ENCODE results near the gene STARD10. TPM values are rescaled to one million over a fixed set of nuclear protein-coding genes. Genes with fewer than 3 reads are reported as not detected.

The STARD10 gene
- total RNA-seq, 1 donor from 2014 or later, result 28.2 TPM

DNA sequence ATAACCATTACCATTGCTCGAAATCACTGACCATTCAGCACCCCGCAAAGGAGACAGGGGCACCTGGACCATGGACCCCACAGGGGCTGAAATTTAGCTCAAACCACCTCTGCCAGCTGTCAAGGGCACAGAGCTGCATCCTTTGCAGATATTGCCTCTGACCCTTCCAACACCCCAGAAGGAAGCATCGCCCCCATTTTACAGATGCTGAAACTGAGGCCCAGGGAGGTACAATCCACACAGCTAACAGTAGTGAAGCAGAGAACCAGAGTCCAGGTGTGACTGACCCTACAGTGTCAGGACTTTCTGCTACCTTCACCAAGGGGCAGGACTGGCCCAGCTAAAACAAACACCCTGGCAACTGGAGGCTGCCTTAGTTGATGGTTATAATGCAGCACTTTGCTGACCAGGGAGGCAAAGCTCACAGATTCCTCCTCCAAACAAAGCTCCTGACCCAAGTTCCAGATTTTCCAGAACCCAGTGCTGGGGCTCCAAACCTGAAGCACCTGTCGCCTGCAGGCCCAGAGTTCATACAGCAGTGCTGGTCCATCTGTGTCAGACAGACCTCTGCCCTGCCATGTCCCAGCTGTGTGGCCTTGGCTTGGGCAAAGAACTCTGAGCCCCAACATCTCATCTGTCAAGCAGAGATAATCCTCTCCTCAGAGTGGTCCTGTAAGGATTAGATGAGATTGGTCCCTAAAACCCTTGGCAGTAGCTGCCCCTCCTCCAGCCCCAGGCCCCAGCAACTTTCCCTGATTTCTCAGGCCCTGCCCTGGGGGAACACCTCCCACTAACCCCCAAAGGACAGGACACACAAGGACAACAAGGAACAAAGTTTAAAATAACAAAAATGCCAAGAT, 26.4 kb downstream of the STARD10 start:
- Histone ChIP-seq H3K27me3 (ENCODE audit: control insufficient read depth in 3 of 3, insufficient read depth in 3 of 3, low read length in 3 of 3) (no peaks in the 10 kb centered on the region), H3K36me3 (ENCODE audit: control insufficient read depth in 3 of 3, insufficient read depth in 3 of 3, low read length in 3 of 3) (no peaks in the 10 kb centered on the region), H3K9ac (ENCODE audit: low read depth in 1 of 3, low read length in 3 of 3) (no peak overlapping the region), H3K4me1 (ENCODE audit: control insufficient read depth in 3 of 3, insufficient read depth in 3 of 3, low read length in 3 of 3) (peaks cover 0 to 16% (median 10%) of the 10 kb centered on the region in 3 donors), H3K9me3 (ENCODE audit: control insufficient read depth in 3 of 3, low read length in 3 of 3) (no peaks in the 10 kb centered on the region), H3K27ac (ENCODE audit: low read depth, low read length) (no peak overlapping the region), H3K4me3 (ENCODE audit: low read length in 3 of 3) (no peak overlapping the region)

DNA sequence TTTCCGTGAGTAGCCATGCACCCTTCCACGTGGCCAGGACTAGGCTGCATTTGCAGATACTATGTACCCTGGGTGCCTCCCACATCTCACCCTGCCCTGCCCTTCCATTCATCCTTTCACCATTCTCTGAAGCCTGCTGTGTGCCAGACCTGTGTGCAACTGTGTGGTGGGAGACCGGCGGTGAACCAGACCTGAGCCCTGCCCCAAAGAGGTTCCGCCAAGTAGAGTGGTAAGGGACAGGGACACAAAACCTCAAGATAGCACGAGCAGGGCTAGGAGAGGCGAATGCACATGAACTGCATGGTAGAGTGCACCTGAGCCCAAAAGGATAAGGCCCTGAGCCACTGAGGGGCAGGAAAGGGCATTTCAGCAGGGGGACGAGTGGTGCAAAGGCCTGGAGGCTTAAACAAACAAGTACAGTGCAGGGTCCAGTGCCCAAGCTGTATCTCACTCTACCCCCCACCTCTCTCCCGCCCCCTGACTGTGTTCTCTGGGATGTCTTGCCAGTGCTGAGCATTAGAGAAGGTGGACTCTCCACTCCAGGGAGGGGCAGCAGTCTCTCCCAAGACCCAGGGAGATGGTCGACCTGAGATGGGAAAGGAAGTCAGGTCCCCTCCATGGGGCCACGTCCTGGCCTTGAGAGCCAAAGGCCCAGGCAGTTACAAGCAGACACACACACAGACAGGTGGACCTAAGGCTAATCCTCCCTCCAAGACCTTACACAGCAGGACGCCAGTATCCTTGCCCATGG, 27.5 kb downstream of the STARD10 start:
- H3K27ac ChIP-seq (ENCODE audit: low read depth, low read length), result no peak overlapping the region

DNA sequence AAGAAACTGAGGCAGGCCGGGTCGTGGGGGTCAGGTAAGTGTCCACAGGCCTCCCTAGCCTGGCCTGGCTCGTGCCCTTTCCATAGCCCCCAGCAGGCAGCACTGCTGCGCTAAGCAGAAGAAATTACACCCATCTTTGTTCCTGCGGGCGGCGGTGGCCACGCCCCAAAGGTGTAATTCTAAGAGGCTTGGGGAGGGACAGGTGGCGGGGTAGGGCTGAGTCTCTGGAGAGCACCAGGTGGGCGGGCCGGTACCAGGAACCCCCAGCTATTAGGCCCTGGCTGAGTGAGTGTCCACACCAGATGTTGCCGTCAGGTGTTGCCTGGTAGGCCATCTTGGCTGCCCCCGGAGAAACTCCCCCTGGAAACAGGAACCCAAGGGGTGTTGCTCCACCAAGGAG, 29.3 kb downstream of the STARD10 start:
- Histone ChIP-seq H3K9me3 (ENCODE audit: control insufficient read depth in 3 of 3, low read length in 3 of 3) (no peaks in the 10 kb centered on the region), H3K9ac (ENCODE audit: low read depth in 1 of 3, low read length in 3 of 3) (no peak overlapping the region), H3K36me3 (ENCODE audit: control insufficient read depth in 3 of 3, insufficient read depth in 3 of 3, low read length in 3 of 3) (no peaks in the 10 kb centered on the region), H3K27me3 (ENCODE audit: control insufficient read depth in 3 of 3, insufficient read depth in 3 of 3, low read length in 3 of 3) (no peaks in the 10 kb centered on the region), H3K27ac (ENCODE audit: low read depth, low read length) (no peak overlapping the region), H3K4me1 (ENCODE audit: control insufficient read depth in 3 of 3, insufficient read depth in 3 of 3, low read length in 3 of 3) (peaks cover 4 to 12% (median 10%) of the 10 kb centered on the region in 3 donors), H3K4me3 (ENCODE audit: low read length in 3 of 3) (no peak overlapping the region)

More for the DNA sequence above, 27.5 kb downstream of the STARD10 start:
- no peak overlapping the region for H3K9ac ChIP-seq (ENCODE audit: low read depth in 1 of 3, low read length in 3 of 3)
- peaks cover 0 to 7% (median 5%) of the 10 kb centered on the region in 3 donors for H3K4me1 ChIP-seq (ENCODE audit: control insufficient read depth in 3 of 3, insufficient read depth in 3 of 3, low read length in 3 of 3)
- H3K27me3 ChIP-seq (ENCODE audit: control insufficient read depth in 3 of 3, insufficient read depth in 3 of 3, low read length in 3 of 3), result no peaks in the 10 kb centered on the region
- H3K9me3 ChIP-seq (ENCODE audit: control insufficient read depth in 3 of 3, low read length in 3 of 3), result no peaks in the 10 kb centered on the region
- no peaks in the 10 kb centered on the region for H3K36me3 ChIP-seq (ENCODE audit: control insufficient read depth in 3 of 3, insufficient read depth in 3 of 3, low read length in 3 of 3)
- no peak overlapping the region for H3K4me3 ChIP-seq (ENCODE audit: low read length in 3 of 3)

DNA sequence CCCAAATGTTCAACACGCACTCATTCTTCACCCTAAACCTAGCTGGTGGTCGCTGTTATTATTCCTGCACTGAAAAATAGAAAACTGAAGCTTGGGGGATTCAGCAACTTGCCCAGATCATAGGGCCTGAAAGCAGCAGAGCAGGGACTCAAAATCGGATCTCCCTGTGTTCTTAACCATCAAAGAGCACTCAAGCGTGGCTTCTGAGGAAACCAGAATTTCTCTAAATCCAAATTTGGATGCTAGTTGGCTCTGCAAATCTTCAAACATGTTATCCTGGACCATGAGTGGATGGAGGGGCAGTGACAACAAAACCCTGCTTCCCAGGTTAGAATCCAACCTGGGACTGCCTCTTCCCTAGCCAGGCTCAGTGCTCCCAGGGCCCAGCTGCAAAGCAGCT, 30.0 kb downstream of the STARD10 start:
- Histone ChIP-seq H3K9me3 (ENCODE audit: control insufficient read depth in 3 of 3, low read length in 3 of 3) (no peaks in the 10 kb centered on the region), H3K4me3 (ENCODE audit: low read length in 3 of 3) (no peak overlapping the region), H3K27ac (ENCODE audit: low read depth, low read length) (no peak overlapping the region), H3K27me3 (ENCODE audit: control insufficient read depth in 3 of 3, insufficient read depth in 3 of 3, low read length in 3 of 3) (no peaks in the 10 kb centered on the region), H3K4me1 (ENCODE audit: control insufficient read depth in 3 of 3, insufficient read depth in 3 of 3, low read length in 3 of 3) (peaks cover 4 to 17% (median 10%) of the 10 kb centered on the region in 3 donors), H3K36me3 (ENCODE audit: control insufficient read depth in 3 of 3, insufficient read depth in 3 of 3, low read length in 3 of 3) (peaks cover 0 to 4% (median 2%) of the 10 kb centered on the region in 3 donors), H3K9ac (ENCODE audit: low read depth in 1 of 3, low read length in 3 of 3) (no peak overlapping the region)

DNA sequence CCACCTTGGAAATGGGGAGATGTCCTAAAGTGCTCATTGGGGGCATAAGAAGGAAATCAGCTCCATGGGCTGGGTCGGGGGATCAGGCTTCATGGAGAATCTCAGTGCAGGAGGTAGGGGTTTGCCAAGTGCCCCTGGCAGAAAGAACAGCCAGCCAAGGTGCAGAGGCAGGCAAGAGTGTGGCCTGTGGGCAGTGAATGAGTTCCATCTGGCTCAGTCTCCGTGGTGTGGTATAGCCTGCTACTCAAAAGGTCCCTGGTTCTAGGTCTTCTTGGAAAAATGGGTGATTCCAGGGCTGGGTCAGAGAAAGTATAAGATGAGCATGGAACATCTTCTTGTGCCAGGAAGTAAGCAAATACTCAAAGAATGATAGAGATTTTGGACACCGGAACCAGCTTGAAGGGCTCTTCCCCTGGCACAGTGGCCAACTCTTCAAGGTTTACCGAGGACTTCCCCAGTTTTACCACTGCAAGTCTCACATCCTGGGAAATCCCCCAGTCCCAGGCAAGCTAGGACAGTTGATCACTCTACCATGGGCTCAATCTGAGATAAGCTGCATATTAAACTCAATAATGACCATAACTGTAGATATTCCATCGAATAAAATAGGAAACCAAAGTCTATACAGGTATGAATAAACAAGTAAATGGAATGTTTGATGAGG, 31.1 kb downstream of the STARD10 start:
- Histone ChIP-seq H3K27me3 (ENCODE audit: control insufficient read depth in 3 of 3, insufficient read depth in 3 of 3, low read length in 3 of 3) (no peaks in the 10 kb centered on the region), H3K9me3 (ENCODE audit: control insufficient read depth in 3 of 3, low read length in 3 of 3) (no peaks in the 10 kb centered on the region), H3K36me3 (ENCODE audit: control insufficient read depth in 3 of 3, insufficient read depth in 3 of 3, low read length in 3 of 3) (peaks cover 2 to 10% (median 10%) of the 10 kb centered on the region in 3 donors), H3K9ac (ENCODE audit: low read depth in 1 of 3, low read length in 3 of 3) (no peak overlapping the region), H3K4me3 (ENCODE audit: low read length in 3 of 3) (no peak overlapping the region), H3K4me1 (ENCODE audit: control insufficient read depth in 3 of 3, insufficient read depth in 3 of 3, low read length in 3 of 3) (peaks cover 4 to 20% (median 10%) of the 10 kb centered on the region in 3 donors), H3K27ac (ENCODE audit: low read depth, low read length) (no peak overlapping the region)

DNA sequence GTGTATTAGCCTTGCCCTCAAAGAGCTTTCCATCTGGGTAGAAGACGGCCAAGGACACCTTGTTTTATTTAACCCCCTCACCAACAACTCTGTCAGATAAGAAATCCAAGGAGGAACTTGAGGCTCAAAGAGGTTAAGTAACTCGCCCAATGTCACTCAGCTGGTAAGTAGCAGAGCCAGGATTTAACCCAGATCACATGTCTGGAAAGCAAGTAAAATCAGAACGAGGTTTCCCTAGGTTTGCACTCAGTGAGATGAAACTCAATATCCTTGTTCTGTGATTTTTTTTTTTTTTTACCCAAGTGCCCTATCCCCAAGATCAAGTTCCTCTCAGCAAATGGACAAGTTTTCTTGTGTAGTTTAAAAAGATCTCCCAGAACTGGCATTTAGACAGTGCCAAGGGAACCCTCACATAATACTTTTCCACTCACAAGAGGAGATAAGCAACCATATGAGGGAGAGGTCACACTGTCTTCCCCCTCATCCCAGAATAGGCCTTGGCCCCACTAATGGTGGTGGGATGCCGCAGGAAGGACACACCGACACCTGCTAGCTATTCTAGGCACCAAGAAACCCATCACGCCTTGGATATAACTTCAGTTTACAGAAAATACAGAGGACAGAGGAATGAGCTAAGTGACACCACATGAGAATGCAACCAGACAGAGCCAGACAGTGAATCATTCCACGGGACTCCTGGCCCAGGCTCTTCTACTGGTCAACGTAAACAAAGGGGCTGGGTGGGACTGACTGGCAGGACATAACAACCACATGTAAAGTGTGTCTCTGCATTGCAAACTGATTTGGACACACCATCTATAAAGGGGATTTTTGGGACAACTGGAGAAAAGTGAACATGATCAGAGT, 33.1 kb downstream of the STARD10 start:
- H3K9ac ChIP-seq (ENCODE audit: low read depth in 1 of 3, low read length in 3 of 3), result no peak overlapping the region
- no peak overlapping the region for H3K4me3 ChIP-seq (ENCODE audit: low read length in 3 of 3)
- peaks cover 7 to 15% (median 14%) of the 10 kb centered on the region in 3 donors for H3K36me3 ChIP-seq (ENCODE audit: control insufficient read depth in 3 of 3, insufficient read depth in 3 of 3, low read length in 3 of 3)
- no peaks in the 10 kb centered on the region for H3K27me3 ChIP-seq (ENCODE audit: control insufficient read depth in 3 of 3, insufficient read depth in 3 of 3, low read length in 3 of 3)
- H3K27ac ChIP-seq (ENCODE audit: low read depth, low read length), result peak overlapping the region; percentile 56
- H3K9me3 ChIP-seq (ENCODE audit: control insufficient read depth in 3 of 3, low read length in 3 of 3), result no peaks in the 10 kb centered on the region
- peaks cover 8 to 24% (median 10%) of the 10 kb centered on the region in 3 donors for H3K4me1 ChIP-seq (ENCODE audit: control insufficient read depth in 3 of 3, insufficient read depth in 3 of 3, low read length in 3 of 3)

DNA sequence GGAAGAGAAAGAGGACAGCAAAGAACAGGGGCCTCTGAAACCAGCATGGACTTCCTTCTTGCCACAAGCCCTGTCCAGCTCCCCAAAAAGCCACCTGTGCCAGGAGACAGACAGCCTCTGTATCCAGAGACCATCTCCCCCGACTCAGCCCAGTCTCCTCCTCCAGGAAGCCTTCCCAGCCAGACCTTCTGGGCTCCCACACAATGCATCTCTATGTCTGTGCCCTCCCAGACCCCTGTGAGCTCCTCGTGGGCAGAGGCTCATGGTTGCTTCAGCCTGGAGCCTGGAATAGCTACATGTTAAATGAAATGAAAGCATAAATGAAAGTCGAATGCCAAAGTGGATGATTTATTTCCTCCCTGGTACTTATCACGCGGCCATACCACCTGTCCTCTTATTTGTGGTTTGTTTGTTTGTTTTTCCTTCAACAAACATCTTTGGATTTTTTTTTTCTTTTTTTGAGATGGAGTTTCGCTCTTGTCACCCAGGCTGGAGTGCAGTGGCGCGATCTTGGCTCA, 34.3 kb downstream of the STARD10 start:
- Histone ChIP-seq H3K4me1 (ENCODE audit: control insufficient read depth in 3 of 3, insufficient read depth in 3 of 3, low read length in 3 of 3) (peaks cover 9 to 25% (median 10%) of the 10 kb centered on the region in 3 donors), H3K27ac (ENCODE audit: low read depth, low read length) (no peak overlapping the region), H3K4me3 (ENCODE audit: low read length in 3 of 3) (no peak overlapping the region), H3K9me3 (ENCODE audit: control insufficient read depth in 3 of 3, low read length in 3 of 3) (no peaks in the 10 kb centered on the region), H3K36me3 (ENCODE audit: control insufficient read depth in 3 of 3, insufficient read depth in 3 of 3, low read length in 3 of 3) (peaks cover 7 to 15% (median 14%) of the 10 kb centered on the region in 3 donors), H3K9ac (ENCODE audit: low read depth in 1 of 3, low read length in 3 of 3) (no peak overlapping the region), H3K27me3 (ENCODE audit: control insufficient read depth in 3 of 3, insufficient read depth in 3 of 3, low read length in 3 of 3) (no peaks in the 10 kb centered on the region)

DNA sequence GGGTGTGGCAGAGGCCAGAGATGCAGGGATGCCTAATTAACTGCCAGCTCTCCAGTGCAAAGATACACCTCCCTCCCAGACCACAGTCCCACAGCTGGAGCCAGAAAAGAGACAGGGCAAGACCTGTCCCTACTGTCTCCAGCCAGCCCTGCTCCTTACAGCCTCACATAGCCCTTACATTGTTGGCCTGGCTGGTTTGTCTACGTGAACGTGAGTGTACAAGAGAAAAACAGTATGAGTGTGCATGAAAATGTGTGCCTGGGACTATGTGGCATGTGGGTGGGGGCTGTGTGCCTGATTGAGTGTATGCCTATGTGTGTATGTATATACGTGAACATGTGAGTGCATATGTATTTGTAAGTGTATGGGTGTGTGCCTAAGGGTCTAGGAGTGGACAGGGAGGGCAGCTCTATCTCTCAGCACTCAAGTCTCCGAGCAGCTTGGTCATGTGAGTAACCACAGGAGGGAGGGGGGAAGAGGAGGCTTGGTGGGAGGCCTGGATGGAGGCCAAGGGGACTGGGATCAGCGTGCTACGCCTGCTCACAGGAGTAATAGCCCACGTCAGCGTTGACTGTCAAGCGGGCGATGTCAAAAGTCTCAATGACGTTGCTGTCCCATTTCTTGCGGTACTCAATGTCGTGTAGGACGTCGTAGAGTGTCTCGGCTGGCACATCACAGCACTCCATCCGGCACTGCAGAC, 35.0 kb downstream of the STARD10 start:
- H3K4me1 ChIP-seq (ENCODE audit: control insufficient read depth in 3 of 3, insufficient read depth in 3 of 3, low read length in 3 of 3), result peaks cover 9 to 25% (median 10%) of the 10 kb centered on the region in 3 donors
- H3K9me3 ChIP-seq (ENCODE audit: control insufficient read depth in 3 of 3, low read length in 3 of 3), result no peaks in the 10 kb centered on the region
- H3K27me3 ChIP-seq (ENCODE audit: control insufficient read depth in 3 of 3, insufficient read depth in 3 of 3, low read length in 3 of 3), result no peaks in the 10 kb centered on the region
- no peak overlapping the region for H3K27ac ChIP-seq (ENCODE audit: low read depth, low read length)
- no peak overlapping the region for H3K9ac ChIP-seq (ENCODE audit: low read depth in 1 of 3, low read length in 3 of 3)
- H3K4me3 ChIP-seq (ENCODE audit: low read length in 3 of 3), result no peak overlapping the region
- peaks cover 7 to 15% (median 14%) of the 10 kb centered on the region in 3 donors for H3K36me3 ChIP-seq (ENCODE audit: control insufficient read depth in 3 of 3, insufficient read depth in 3 of 3, low read length in 3 of 3)
